GM21447 (cell line): ENCODE data around the gene PRRX2.
"Not testable (repeated sequence)": the region's sequence is repeated elsewhere in the genome, so short reads cannot be mapped to it uniquely, and the experiment has no call there.

Experiments
- ATAC-seq: cut with Tn5 transposase; IDR thresholded peaks from one replicate; pipeline ENCODE4 v1.9.1; 2021; ENCODE audit not compliant: unreplicated experiment

The PRRX2 gene

DNA sequence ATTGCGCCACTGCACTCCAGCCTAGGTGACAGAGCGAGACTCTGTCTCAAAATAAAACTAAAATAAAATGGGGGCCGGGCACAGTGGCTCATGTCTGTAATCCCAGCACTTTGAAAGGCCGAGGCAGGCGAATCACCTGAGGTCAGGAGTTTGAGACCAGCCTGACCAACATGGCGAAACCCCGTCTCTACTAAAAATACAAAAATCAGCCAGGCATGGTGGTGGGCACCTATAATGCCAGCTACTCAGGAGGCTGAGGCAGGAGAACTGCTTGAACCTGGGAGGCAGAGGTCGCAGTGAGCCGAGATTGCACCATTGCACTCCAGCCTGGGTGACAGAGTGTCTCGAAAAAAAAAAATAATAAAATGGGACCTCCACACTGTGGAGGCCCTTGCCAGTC is 29.1 kb upstream of the PRRX2 start:
- ATAC-seq: not testable (repeated sequence)

DNA sequence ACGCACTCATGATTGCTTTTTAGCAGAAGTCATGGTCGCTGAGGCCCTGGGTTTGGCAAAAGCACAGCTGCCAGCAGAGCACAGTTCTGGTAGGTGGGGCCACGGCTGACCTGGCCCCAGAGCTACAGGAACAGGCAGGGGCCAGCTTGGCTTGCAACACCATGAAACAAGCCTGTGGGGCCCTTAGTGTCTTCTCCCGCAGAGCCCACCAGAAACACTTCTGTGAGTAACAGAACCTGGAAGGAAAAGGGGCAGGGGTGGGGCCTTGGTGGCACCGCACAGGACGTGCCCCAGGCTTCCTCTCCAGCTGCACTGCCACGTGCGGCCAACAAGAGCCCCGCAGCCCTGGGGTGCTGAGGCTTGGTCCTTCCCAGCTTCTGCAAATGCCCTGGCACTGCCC is 28.3 kb upstream of the PRRX2 start:
- no peak for ATAC-seq

- ATAC-seq: no peak
Measured at GRCh38 chr9:129637673-129638439, 27.6 kb upstream of the PRRX2 start.

- ATAC-seq: no peak
Measured at GRCh38 chr9:129639034-129639630, 26.3 kb upstream of the PRRX2 start.

- no peak for ATAC-seq
Measured at GRCh38 chr9:129639756-129640085, 25.7 kb upstream of the PRRX2 start.

DNA sequence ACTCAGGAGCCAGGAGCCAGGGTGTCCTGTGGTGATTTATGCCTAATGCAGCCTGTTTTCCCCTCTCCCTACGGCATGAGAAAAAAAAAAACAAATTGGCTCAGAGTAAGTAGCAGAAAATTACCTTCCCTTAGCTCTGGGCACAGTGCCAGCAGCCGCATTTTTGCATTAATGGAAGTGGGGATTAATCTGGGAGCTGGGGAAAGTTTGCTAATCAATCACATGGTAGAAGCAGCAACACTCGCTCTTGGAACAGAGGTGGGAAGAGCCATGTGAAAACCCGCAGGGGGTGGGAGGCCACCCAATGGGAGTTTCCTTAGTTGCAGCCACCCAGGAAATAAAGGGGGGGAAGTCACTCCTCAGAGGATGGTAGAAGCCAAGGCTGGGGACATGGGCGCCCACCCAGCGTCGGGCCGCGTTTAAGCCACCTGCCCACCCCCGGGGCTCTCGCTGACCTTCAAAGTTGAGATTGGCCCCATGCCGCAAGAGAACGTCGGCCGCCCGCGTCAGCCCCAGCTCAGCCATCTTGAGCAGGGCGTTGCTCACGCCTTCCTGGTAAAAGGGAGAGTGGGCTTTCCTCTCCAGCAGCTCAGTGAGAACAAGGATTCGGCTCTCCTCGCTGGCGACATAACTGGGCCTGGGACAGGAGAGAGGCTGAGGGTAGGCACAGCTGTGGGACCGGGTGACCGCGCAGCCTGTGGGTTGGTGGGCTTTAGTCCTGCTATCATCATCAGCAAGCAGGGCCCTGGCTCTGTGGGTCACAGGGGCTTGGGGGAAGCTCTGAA is 25.2 kb upstream of the PRRX2 start:
- no peak for ATAC-seq

GRCh38 chr9:129640871-129641749 is 24.3 kb upstream of the PRRX2 start:
- no peak for ATAC-seq

- ATAC-seq: peak; percentile 76
Measured at GRCh38 chr9:129641750-129642585, 23.5 kb upstream of the PRRX2 start, which contains the start of gene ASB6. ASB6 (minus strand) TSS chr9:129642151; CDS start chr9:129641999, 152 bp downstream.

DNA sequence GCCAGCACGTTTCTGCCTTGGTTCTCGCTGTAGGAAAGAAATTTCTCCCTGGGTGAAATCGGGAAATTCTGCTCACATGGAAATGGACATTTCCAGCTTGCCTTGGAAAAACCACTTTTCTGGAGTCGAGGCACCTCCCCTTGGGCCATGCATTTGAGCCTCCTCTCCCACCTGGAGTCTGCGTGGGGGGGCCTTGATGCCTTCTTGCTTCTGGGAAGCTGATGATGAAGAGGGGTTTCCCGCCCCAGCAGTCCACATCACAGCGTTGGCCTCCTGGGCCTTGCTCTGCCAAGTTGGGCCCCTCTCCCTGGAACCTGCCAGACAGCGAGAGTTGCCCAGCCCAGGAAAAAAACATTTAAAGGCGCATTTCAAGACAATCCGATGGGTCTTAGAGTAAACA is 21.7 kb upstream of the PRRX2 start:
- no peak for ATAC-seq

- ATAC-seq: no peak
Measured at GRCh38 chr9:129644365-129644764, 21.1 kb upstream of the PRRX2 start.

DNA sequence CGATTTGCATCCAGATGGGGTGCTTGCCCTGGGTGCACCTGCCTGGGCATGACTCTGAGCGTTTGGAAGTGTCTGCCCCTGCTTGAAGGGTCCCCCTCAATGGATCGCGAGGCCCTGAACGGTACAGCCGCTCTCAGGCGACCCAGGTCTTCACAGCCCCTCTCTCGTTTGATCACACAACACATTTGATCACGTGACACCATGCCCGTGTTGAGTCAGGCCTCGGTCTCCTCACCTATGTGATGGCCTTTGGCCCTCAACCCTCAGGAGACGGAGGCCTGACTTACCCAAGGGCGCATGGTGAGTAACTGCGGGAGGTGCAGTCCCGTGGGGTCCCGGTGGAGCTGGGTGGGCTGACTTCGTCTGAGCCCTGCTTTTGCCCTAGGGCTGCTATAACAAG is 20.5 kb upstream of the PRRX2 start:
- no peak for ATAC-seq

DNA sequence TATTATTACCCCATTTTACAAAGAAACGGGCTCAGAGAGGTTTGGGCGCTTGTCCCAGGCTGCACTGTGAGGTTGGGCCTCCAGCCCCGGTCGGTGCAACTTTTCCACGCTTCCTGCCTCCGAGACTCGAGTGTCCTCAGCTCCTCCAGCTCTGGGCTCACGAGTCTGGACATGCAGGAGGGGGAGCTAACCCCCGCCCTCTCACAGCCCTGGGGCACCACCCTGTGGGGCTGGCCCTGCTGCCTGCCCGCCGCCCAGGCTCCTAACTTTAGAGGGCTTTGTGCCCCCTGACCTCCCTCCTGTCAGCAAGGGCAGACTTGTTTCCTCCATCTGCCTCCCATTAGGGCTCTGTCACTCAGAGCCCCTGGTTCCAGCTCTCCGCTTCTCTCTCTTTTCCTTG is 19.2 kb upstream of the PRRX2 start:
- ATAC-seq: no peak

- ATAC-seq: no peak
Measured at GRCh38 chr9:129646654-129647053, 18.8 kb upstream of the PRRX2 start.

- no peak for ATAC-seq
Measured at GRCh38 chr9:129647635-129648034, 17.8 kb upstream of the PRRX2 start.

GRCh38 chr9:129648092-129648763 is 17.2 kb upstream of the PRRX2 start:
- ATAC-seq: no peak

- no peak for ATAC-seq
Measured at GRCh38 chr9:129648764-129649115, 16.7 kb upstream of the PRRX2 start.

GRCh38 chr9:129649726-129650679 is 15.4 kb upstream of the PRRX2 start:
- ATAC-seq: no peak

DNA sequence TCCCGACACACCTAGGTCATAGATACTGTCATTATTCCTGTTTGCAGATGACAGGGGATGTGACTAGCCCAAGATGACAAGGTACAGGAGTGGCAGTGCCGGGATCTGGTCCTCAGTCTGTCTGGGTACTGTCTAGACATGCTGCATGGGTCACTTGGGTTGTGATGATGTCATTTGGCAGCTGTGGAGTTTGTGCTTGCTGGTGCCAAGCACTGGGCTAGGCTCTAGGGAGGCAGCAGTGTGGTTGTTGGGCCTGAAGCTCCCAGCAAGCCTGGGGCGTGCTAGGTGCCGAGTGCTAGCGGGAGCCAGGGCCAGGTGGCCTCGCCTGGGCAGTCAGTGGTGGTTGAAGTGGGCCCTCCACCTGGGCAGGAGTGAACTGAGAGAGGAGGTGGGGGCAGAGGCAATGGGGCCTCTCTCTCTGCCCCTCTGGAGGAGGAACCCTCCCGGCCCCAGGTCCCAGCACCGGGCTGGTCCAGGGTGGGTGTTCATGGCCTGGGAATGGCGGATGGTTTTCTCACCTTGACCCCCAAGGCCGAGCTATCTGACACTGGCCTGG is 14.7 kb upstream of the PRRX2 start:
- no peak for ATAC-seq
